Progenitor cell of endocrine pancreas (in vitro differentiated cells): Measurements from ENCODE around the gene NFS1. TPM values are rescaled to one million over a fixed set of nuclear protein-coding genes. Genes with fewer than 3 reads are reported as not detected.

ENCODE experiments used
- DNase-seq: peaks from one replicate; pipeline ENCODE4 v3.0.0; 2021; ENCODE audit warnings: low spot score; ENCODE audit not compliant: unreplicated experiment
- H3K27ac Mint-ChIP-seq: 2 replicates; pipeline ENCODE4 v1.8.0; 2021; ENCODE audit warnings: mild to moderate bottlenecking, moderate library complexity, mixed read lengths
- H3K27me3 Mint-ChIP-seq: 2 replicates; pipeline ENCODE4 v1.8.0; 2021; ENCODE audit warnings: mixed read lengths
- H3K36me3 Mint-ChIP-seq: 2 replicates; pipeline ENCODE4 v1.8.0; 2022; ENCODE audit warnings: mixed read lengths; ENCODE audit not compliant: insufficient read depth
- H3K4me1 Mint-ChIP-seq: 2 replicates; pipeline ENCODE4 v1.8.0; 2021; ENCODE audit warnings: low read depth, mixed read lengths
- H3K4me3 Mint-ChIP-seq: 2 replicates; pipeline ENCODE4 v1.8.0; 2021; ENCODE audit warnings: low read depth, mild to moderate bottlenecking, moderate library complexity, mixed read lengths
- H3K9me3 Mint-ChIP-seq: 2 replicates; pipeline ENCODE4 v1.8.0; 2021; ENCODE audit warnings: low read depth, mixed read lengths
- total RNA-seq: library from RNA; stranded (reverse); gene quantifications from 2 replicates; pipeline ENCODE4 v1.2.1, GENCODE V29; 2021
- TF ChIP-seq, protein P1 (sequence below): fragments of 200-600 bp; sonication (generic); IDR thresholded peaks from one replicate; pipeline ENCODE4 v1.5.0; 2021; ENCODE audit warnings: antibody characterized with exemption, mild to moderate bottlenecking; ENCODE audit not compliant: unreplicated experiment

The NFS1 gene
- total RNA-seq, 1 donor from 2014 or later, result 13.7 TPM

DNA sequence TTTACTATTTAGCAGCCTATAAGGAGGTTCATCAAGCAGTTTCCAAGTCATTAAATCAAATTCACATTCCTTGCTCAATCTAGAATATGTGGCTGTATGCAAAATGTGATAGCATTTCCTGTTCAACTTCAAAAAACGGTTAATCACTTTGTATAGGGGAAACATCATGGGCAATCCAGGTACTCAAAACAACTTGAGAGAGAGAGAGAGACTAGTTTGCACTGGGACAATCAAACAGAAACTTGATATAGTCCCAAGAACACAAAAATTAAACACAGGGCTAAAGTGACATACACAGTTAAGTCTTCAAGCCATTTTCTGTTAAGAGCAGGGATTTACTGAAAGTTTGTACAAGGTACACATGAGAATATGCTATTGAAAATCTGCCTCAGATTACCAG, 41.9 kb downstream of the NFS1 start:
- peak overlapping the region; percentile 11 for H3K27ac Mint-ChIP-seq

GRCh38 chr20:35654415-35654814, 44.7 kb downstream of the NFS1 start:
- H3K4me1 Mint-ChIP-seq, result peaks cover 22% of the 10 kb centered on the region
- no peak overlapping the region for H3K27ac Mint-ChIP-seq
- no peaks in the 10 kb centered on the region for H3K27me3 Mint-ChIP-seq
- no peak for DNase-seq
- TF ChIP-seq, protein P1, sequence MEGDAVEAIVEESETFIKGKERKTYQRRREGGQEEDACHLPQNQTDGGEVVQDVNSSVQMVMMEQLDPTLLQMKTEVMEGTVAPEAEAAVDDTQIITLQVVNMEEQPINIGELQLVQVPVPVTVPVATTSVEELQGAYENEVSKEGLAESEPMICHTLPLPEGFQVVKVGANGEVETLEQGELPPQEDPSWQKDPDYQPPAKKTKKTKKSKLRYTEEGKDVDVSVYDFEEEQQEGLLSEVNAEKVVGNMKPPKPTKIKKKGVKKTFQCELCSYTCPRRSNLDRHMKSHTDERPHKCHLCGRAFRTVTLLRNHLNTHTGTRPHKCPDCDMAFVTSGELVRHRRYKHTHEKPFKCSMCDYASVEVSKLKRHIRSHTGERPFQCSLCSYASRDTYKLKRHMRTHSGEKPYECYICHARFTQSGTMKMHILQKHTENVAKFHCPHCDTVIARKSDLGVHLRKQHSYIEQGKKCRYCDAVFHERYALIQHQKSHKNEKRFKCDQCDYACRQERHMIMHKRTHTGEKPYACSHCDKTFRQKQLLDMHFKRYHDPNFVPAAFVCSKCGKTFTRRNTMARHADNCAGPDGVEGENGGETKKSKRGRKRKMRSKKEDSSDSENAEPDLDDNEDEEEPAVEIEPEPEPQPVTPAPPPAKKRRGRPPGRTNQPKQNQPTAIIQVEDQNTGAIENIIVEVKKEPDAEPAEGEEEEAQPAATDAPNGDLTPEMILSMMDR, result no peak
- peaks cover 6% of the 10 kb centered on the region for H3K36me3 Mint-ChIP-seq
- H3K9me3 Mint-ChIP-seq, result no peaks in the 10 kb centered on the region
- no peak overlapping the region for H3K4me3 Mint-ChIP-seq

More for the DNA sequence above, 41.9 kb downstream of the NFS1 start:
- Mint-ChIP-seq H3K4me1 (peaks cover 36% of the 10 kb centered on the region), H3K27me3 (no peaks in the 10 kb centered on the region), H3K4me3 (no peak overlapping the region), H3K36me3 (peaks cover 5% of the 10 kb centered on the region), H3K9me3 (no peaks in the 10 kb centered on the region)
- no peak for DNase-seq
- TF ChIP-seq, protein P1, result no peak

DNA sequence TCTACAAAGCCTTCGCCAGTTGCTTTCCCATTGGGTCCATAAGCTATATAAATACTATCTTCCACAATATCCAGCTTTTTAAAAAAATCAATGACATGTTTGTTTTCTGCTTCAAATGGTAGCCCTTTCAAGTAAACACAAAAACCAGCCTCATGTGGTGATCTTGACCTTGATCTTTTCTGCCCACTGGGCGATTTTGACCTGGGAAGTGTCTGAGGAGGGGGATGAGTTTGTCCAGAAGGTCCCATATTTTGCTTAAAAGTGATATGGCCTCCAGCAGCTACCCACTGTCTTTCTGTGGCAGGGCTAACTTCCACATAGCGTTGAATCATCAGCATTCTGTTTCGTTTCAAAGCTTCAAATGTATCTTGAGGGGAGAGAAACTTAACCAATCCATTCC, 45.3 kb downstream of the NFS1 start:
- no peak for DNase-seq
- Mint-ChIP-seq H3K9me3 (no peaks in the 10 kb centered on the region), H3K4me1 (peaks cover 18% of the 10 kb centered on the region), H3K27me3 (no peaks in the 10 kb centered on the region), H3K27ac (no peak overlapping the region), H3K36me3 (peaks cover 6% of the 10 kb centered on the region), H3K4me3 (no peak overlapping the region)
- TF ChIP-seq, protein P1, result no peak

GRCh38 chr20:35653430-35653734, 45.8 kb downstream of the NFS1 start:
- TF ChIP-seq, protein P1, result no peak
- H3K27ac Mint-ChIP-seq, result no peak overlapping the region
- no peaks in the 10 kb centered on the region for H3K9me3 Mint-ChIP-seq
- no peaks in the 10 kb centered on the region for H3K27me3 Mint-ChIP-seq
- H3K36me3 Mint-ChIP-seq, result peaks cover 5% of the 10 kb centered on the region
- no peak for DNase-seq
- H3K4me1 Mint-ChIP-seq, result peaks cover 15% of the 10 kb centered on the region
- H3K4me3 Mint-ChIP-seq, result no peak overlapping the region

DNA sequence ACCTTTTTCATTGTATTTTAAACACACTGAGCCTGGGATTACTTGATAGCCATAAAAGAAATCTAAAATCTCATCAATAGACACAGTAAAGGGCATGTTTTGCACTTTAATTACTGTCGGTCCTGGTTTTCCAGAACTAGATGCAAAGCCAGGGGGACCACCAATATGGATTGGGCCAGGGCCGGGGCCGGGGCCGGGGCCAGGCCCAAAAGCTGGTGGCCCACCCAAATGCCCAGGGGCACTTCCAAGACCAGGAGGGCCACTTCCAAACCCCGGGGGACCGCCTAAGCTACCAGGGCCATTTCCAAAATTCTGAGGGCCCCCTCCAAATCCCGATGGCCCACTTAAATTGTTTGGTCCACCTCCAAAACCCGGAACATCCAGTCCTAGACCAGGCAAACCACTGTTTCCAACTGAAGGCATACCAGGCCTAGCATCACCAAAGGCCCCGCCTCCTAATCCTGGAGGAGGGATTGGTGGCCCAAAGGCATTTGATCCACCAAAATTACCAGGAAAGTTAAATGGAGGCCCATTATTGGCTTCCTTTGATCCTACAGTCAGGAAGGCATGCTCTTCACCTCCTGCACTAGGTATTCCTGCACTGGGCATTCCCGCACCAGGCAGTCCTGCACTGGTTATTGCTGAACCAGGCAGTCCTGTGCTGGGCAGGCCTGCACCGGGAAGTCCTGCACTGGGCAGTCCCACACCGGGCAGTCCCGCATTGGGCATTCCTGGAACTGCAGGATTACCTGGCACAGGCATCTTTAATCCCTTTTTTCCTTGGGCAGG, 46.3 kb downstream of the NFS1 start:
- Mint-ChIP-seq H3K4me1 (peaks cover 14% of the 10 kb centered on the region), H3K27ac (no peak overlapping the region), H3K27me3 (no peaks in the 10 kb centered on the region), H3K36me3 (peaks cover 5% of the 10 kb centered on the region), H3K9me3 (no peaks in the 10 kb centered on the region), H3K4me3 (no peak overlapping the region)
- TF ChIP-seq, protein P1, result no peak
- DNase-seq, result no peak
